ENCODE data around the gene C22orf42. TPM values are rescaled to one million over a fixed set of nuclear protein-coding genes. Genes with fewer than 3 reads are reported as not detected.

C22orf42 gene
- total RNA-seq, 1 experiment from 2014 or later = not detected

- no peak overlapping the region for H4K5ac ChIP-seq (ENCODE audit: insufficient read length, low read depth, low read length)
- H3T11ph ChIP-seq (ENCODE audit: low read length) = no peak overlapping the region
- H3K9ac ChIP-seq (ENCODE audit: extremely low read depth, insufficient read length, low read length) = no peak overlapping the region
- H3K27ac ChIP-seq (ENCODE audit: insufficient read length, low read depth, low read length) = no peak overlapping the region
- Mint-ChIP-seq H3K27me3 (ENCODE audit: low read depth) (peaks cover 30% of the 10 kb centered on the region), H3K36me3 (ENCODE audit: insufficient read depth in 1 of 3, low read depth in 3 of 3) (no peaks in the 10 kb centered on the region), H3K27ac (peak overlapping the region in 1 of 3 experiments; percentile 7; a peak in 1 of 7 replicates), H3K4me3 (no peak overlapping the region), H3K9me3 (no peaks in the 10 kb centered on the region; a peak in 1 of 5 replicates), H3K4me1 (peaks cover 2 to 8% of the 10 kb centered on the region in 2 experiments)
- no peaks in the 10 kb centered on the region for H3K23me2 ChIP-seq (ENCODE audit: insufficient read length, low read depth, low read length, poor library complexity, severe bottlenecking)
- H3K4me2 ChIP-seq (ENCODE audit: insufficient read depth, insufficient read length, low read length) = no peak overlapping the region
- H2BK20ac ChIP-seq (ENCODE audit: low read depth, low read length, poor library complexity, severe bottlenecking) = no peak overlapping the region
- no peak overlapping the region for H3K14ac ChIP-seq (ENCODE audit: insufficient read depth, low read length)
- TF ChIP-seq CTCF (conservative IDR thresholded peaks at IDR 0.05) = peak; percentile 58; the same call in 2 of the 3 replicates
- WGBS (ENCODE audit: extremely low coverage, insufficient read length, low lambda C conversion rate) = no CpG with 5 or more reads among the region's 10 CpGs
- H3K4me1 ChIP-seq (ENCODE audit: insufficient read depth, low read length) = no peaks in the 10 kb centered on the region; the same call in 1 of the 2 replicates
- H4K91ac ChIP-seq (ENCODE audit: insufficient read length, low read depth, low read length) = no peak overlapping the region
- no peaks in the 10 kb centered on the region for H3K27me3 ChIP-seq (ENCODE audit: insufficient read depth, low read length)
- H2BK5ac ChIP-seq (ENCODE audit: insufficient read length, low read length) = no peak overlapping the region
- H3K79me1 ChIP-seq (ENCODE audit: insufficient read depth, low read depth, low read length, poor library complexity, severe bottlenecking) = no peaks in the 10 kb centered on the region
- H3K79me2 ChIP-seq (ENCODE audit: insufficient read depth, low read length) = no peaks in the 10 kb centered on the region
- H3K9me3 ChIP-seq (ENCODE audit: control insufficient read depth, low read depth, low read length) = no peaks in the 10 kb centered on the region
- H3K18ac ChIP-seq (ENCODE audit: insufficient read length, low read depth, low read length) = no peak overlapping the region
- no peaks in the 10 kb centered on the region for H4K20me1 ChIP-seq (ENCODE audit: control insufficient read depth, insufficient read depth, insufficient read length)
- peak; percentile 78 for DNase-seq
- H2AFZ ChIP-seq (ENCODE audit: low read length) = no peak overlapping the region
- H3K4ac ChIP-seq (ENCODE audit: low read depth, low read length) = no peak overlapping the region
- H2AK5ac ChIP-seq (ENCODE audit: insufficient read length, low read length) = no peak overlapping the region
- H2BK12ac ChIP-seq (ENCODE audit: insufficient read length, low read depth, low read length) = no peak overlapping the region
- no peak overlapping the region for H2BK15ac ChIP-seq (ENCODE audit: low read depth, low read length)
- H3K23ac ChIP-seq (ENCODE audit: insufficient read length, low read depth, low read length) = no peak overlapping the region
- H3K56ac ChIP-seq (ENCODE audit: insufficient read length, low read depth, low read length) = no peak overlapping the region
- H4K8ac ChIP-seq (replicated peaks; ENCODE audit: insufficient read length, low read depth, low read length) = no peak overlapping the region
- no peak overlapping the region for H2BK120ac ChIP-seq (ENCODE audit: low read depth, low read length, poor library complexity, severe bottlenecking)
Observed at GRCh38 chr22:32123657-32124056, 35.4 kb downstream of the C22orf42 start.

Measured in H9 (cell line).